Measurements from ENCODE around the gene IGFL1. TPM values are rescaled to one million over a fixed set of nuclear protein-coding genes. Genes with fewer than 3 reads are reported as not detected.

IGFL1 gene
- total and polyA plus RNA-seq, 2 of the 4 experiments (the other 2 are of a cell fraction) = not detected

DNA sequence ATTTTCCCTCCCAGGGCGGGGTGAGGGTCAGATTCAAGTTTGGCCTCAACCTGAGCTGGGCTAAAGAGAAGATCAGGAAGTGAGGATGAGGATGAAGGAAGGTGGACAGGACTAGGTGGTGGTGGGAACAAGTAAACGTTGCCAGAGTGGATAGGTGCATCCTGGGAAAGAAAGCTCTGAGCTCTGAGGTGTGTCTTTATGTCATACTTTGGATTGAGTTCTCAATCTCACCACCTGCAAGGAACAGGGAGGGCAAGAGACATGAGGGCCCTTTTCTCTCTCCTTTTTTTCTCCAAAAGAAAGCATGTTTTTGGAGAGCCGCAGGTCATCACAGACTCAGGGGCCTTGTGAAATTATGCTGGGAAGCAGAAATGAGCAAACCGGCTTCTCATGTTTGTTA lies 38.2 kb upstream of the IGFL1 start:
- CTCF ChIA-PET = interaction anchor here (1.0 to 1.3 kb wide), 2 partner anchors 109 to 163 kb away, joined by 3 to 7 read pairs; no protein-coding TSS in a partner anchor

More for the DNA sequence above, 38.2 kb upstream of the IGFL1 start:
- no peak overlapping the region for H3K23ac ChIP-seq (ENCODE audit: low read depth, low read length)
- H3K4me3 ChIP-seq (ENCODE audit: insufficient read depth, low read depth, low read length) = no peak overlapping the region
- H3K9me3 ChIP-seq (ENCODE audit: control insufficient read depth, insufficient read depth, low read length) = no peaks in the 10 kb centered on the region
- no TSS peak for BruUV-seq (replicated peaks)
- no peak overlapping the region for H3K27ac ChIP-seq (ENCODE audit: insufficient read depth, low read length)
- H2BK5ac ChIP-seq (ENCODE audit: low read depth, low read length, poor library complexity, severe bottlenecking) = no peak overlapping the region
- no peaks in the 10 kb centered on the region; the same call in 1 of the 2 replicates for H3K4me1 ChIP-seq (ENCODE audit: control insufficient read depth, insufficient read depth, low read length)
- no peak overlapping the region for H3K56ac ChIP-seq (ENCODE audit: extremely low read depth, insufficient read depth, low read length)
- DNase-seq (no peak), ATAC-seq (ENCODE audit: low read depth) (no peak)
- no peak overlapping the region for H4K5ac ChIP-seq (ENCODE audit: low read depth, low read length)
- in situ Hi-C loops (cut with MboI; ENCODE audit: low sequenced_read_pairs) = no loop called here
- no peak overlapping the region for H4K8ac ChIP-seq (ENCODE audit: low read depth in 2 of 2, low read length in 2 of 2)
- no peak overlapping the region for H3K9ac ChIP-seq (ENCODE audit: low read depth, low read length)
- no peaks in the 10 kb centered on the region for H4K20me1 ChIP-seq (ENCODE audit: insufficient read depth, low read length)
- intact Hi-C loops (cut with micrococcal nuclease) = no loop called here
- H2BK15ac ChIP-seq (ENCODE audit: low read depth, low read length) = no peak overlapping the region
- H2BK20ac ChIP-seq (ENCODE audit: low read depth, low read length) = no peak overlapping the region
- H2AK9ac ChIP-seq (replicated peaks; ENCODE audit: low read depth, low read length, poor library complexity) = no peak overlapping the region
- H2AK5ac ChIP-seq (ENCODE audit: low read depth, low read length) = no peak overlapping the region
- dilution Hi-C loops (cut with HindIII; ENCODE audit: low sequenced_read_pairs, unreplicated experiment) = no loop called here
- no peak overlapping the region for H3K4ac ChIP-seq (ENCODE audit: low read depth, low read length)
- H4K91ac ChIP-seq (ENCODE audit: insufficient read depth, low read depth, low read length) = no peak overlapping the region
- TF ChIP-seq FOS (IDR thresholded peaks at IDR 0.05; ENCODE audit: low read depth, low read length) (no peak), MAZ (IDR thresholded peaks at IDR 0.05; ENCODE audit: borderline replicate concordance, low read depth, low read length) (no peak), MXI1 (IDR thresholded peaks at IDR 0.05; ENCODE audit: borderline replicate concordance, low read depth, low read length) (no peak), NFE2L2 (IDR thresholded peaks at IDR 0.05; ENCODE audit: low read depth, low read length) (no peak), RCOR1 (IDR thresholded peaks at IDR 0.05; ENCODE audit: insufficient replicate concordance, low read length) (no peak), RFX5 (IDR thresholded peaks at IDR 0.05; ENCODE audit: low read depth, low read length) (no peak), POLR2A (IDR thresholded peaks at IDR 0.05; ENCODE audit: low read depth, low read length) (no peak), CEBPB (IDR thresholded peaks at IDR 0.05; ENCODE audit: low read depth, low read length) (no peak)
- TF ChIP-seq, protein P1, sequence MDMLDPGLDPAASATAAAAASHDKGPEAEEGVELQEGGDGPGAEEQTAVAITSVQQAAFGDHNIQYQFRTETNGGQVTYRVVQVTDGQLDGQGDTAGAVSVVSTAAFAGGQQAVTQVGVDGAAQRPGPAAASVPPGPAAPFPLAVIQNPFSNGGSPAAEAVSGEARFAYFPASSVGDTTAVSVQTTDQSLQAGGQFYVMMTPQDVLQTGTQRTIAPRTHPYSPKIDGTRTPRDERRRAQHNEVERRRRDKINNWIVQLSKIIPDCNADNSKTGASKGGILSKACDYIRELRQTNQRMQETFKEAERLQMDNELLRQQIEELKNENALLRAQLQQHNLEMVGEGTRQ (IDR thresholded peaks at IDR 0.05; ENCODE audit: low read depth, low read length) = no peak
- peaks cover 64% of the 10 kb centered on the region for H3K27me3 ChIP-seq (ENCODE audit: control insufficient read depth, insufficient read depth, low read length)
- no peak overlapping the region for H2AFZ ChIP-seq (replicated peaks; ENCODE audit: low read length, poor library complexity)
- POLR2A ChIA-PET (ENCODE audit: unreplicated experiment) = no interaction called here
- no peaks in the 10 kb centered on the region for H3K9me1 ChIP-seq (ENCODE audit: insufficient read depth, low read length)
- no peaks in the 10 kb centered on the region for H3K79me1 ChIP-seq (ENCODE audit: low read depth in 1 of 2, low read length in 2 of 2)
- no peak overlapping the region for H3K14ac ChIP-seq (replicated peaks; ENCODE audit: low read depth, low read length)
- H3K36me3 ChIP-seq (ENCODE audit: control insufficient read depth, insufficient read depth, low read length) = no peaks in the 10 kb centered on the region
- WGBS, 2 experiments (ENCODE audit: extremely low coverage in 2 of 2, insufficient read length in 1 of 2) = no CpG with 5 or more reads among the region's 4 CpGs
- no peak overlapping the region for H2BK120ac ChIP-seq (ENCODE audit: low read depth, low read length)
- no peak overlapping the region for H3K4me2 ChIP-seq (ENCODE audit: low read depth, low read length)
- no peak overlapping the region for H3K18ac ChIP-seq (ENCODE audit: low read depth, low read length)
